HG03571 (cell line): ENCODE data around the gene PLA2G4A.

Experiments used
- ATAC-seq: cut with Tn5 transposase; IDR thresholded peaks from one replicate; pipeline ENCODE4 v1.9.1; 2021; ENCODE audit not compliant: unreplicated experiment

Gene PLA2G4A

GRCh38 chr1:187010571-187011309 is 182.0 kb downstream of the PLA2G4A start:
- ATAC-seq, result no peak

DNA sequence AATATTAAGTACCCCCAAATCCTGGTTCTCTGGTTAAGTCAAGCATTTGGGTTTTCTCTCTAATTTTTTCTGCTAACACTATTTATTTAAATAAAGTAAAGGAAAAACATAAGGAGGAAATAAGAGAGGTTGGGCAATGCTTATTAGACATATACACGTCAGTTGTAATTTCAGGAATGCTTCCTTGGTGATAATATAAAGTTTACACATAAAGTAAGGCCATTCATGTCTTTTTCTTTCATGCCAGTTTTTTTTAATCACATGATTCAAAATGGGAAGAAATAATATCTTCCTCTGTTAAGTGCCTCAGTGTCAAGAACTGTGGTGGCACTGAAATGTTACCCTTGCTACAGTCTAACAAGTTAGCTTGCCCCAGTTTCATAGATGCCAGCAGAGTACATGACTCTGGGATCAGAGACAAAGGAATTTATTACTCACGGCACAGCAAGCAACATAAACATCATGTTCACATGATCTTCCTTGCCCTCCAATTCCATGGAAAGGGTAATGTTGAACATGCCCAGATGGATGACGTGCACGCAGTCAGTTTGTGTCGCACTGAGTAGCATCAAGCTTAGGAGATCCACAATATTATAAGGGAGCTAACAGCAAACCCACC is 184.9 kb downstream of the PLA2G4A start:
- ATAC-seq, result no peak

GRCh38 chr1:187018291-187018690 is 189.5 kb downstream of the PLA2G4A start:
- ATAC-seq, result no peak

- no peak for ATAC-seq
Measured at GRCh38 chr1:187027253-187027652, 198.5 kb downstream of the PLA2G4A start.

DNA sequence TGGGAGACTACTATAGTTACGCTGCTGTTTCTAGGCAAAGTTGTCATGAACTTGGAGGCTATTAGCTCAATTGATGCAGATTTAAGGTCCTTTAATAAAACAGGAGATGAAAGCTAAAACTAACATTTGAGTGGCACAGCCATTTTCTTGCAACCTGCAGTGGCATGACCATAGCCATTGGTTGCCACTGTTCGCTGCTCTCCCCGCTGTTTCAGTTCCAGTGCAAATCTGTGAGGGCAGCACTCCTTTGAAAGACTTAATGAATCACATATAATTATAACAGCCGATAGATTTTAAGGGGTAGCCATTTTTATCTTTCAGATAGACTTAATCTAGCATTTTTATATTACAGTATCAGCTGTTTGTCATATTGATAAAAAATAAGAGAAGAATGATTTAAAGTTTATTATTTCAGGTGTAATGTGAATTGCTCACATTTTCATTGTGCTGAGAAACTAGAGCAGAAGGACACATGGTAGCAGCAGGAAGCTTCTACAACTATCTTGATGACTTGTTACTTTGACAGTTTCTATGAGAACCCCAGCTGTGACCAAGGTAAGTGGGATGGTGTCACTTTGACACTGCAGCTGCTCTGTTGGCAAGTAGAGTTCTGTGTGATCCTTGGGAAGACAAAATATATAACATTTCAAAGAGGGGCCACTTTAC is 203.7 kb downstream of the PLA2G4A start:
- ATAC-seq, result no peak

DNA sequence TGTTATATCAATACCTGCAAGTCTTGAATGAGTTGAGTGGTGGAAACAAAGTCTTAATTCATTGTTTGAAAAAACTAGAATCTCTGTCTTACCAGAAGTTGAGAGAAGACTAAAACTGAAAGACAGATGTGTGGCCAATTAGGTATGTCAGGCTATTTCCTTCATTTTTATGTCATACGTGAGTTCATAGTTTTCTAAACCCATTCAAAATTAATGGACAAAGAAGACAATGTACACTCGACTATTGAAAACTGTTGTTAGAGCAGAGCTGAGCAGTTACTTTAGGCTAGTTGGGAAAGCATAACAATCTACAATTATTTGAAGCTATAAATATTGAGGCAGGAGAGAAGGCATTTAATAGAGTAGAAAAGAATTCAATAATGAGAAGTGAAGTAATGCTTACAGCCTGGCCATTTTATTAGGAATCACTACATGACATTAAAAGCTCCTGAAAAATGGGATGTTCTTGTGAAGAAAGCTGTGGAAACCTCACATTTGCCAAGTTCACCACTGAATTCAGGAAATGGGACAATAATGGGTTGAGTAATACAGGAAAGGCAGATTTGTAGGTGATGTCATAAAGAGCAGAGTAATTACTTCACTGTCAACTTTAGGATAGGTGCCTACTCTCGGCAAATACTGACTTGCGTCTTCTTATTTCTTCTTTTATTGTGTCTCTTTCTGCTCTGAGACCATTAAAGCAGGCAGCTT is 204.4 kb downstream of the PLA2G4A start:
- no peak for ATAC-seq

DNA sequence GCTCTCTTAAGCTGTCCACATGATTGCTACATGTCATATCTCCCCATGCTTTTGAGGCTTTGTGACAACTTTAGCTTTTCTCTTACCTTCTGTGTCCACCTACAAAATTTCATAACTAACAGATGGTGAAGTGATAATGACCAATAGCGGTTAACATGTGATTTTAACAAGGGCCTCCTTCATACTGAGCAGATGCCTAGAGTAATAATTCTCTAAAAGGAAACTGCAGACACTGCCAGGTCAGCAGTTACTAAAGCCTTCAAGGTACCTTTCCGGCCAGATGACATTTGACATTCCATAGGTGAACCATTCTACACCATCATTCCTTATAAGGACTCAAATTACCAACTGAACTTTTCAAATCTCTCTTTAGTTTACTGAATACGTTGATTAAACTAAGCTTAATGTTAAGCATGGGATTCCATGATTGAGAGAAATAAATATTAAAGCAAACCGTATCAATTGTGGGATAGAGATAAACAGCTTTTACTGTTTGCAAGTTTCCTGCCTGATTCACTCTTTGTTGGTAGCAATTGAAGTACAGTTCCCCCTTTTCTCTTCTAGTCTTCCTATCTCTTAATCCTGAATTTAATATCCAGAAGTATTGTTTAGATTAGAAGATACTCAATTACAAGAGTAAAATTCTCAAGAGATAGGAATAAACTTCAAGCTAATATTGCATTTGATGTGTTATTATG is 205.1 kb downstream of the PLA2G4A start:
- no peak for ATAC-seq

DNA sequence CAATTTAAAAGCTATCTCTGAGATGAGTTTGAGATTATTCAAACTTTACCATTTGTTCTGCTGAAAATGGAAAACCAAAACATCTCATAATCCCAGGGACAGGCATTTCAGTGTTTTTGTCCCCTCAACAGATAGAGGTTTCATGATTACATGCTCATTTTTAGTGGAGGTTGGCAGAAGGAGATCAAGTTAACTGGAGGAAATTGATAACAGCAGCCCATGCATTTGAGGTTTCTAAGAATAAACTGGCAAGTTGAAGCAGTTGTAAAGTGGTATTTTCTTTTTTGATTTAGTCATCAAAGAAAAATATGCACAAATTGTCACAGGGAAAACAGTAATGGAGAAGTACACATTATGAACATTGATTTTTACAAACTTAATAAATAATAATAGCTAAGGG is 205.8 kb downstream of the PLA2G4A start:
- no peak for ATAC-seq

DNA sequence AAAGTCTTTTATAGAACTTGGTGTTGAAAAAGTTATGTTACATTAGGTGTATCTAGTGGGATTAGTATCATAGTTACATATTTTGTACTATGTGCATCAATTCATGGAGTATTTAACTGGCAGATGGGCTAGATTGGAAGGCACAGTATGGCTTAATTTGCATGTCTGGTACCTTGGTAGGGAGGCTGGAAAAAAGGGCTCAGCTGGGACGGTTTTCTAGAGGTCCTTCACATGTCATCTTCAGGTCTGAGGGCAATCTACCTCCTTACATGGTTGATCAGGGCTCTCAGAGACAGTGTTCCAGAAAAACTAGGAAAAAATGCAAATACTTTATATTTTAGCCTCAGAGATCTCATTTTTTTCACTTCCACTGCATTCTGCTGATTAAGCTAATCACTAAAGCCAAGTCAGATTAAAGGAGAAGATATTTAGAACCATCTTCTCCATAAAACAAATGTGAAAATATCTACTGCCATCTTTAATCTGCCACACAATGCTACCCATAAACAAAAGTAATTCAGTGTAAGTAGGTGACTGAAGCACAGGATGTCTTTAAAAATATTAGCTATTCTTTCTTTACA is 209.3 kb downstream of the PLA2G4A start:
- ATAC-seq, result no peak
